SK-MEL-5 (cell line): ENCODE results near the gene TRAM2. TPM values are rescaled to one million over a fixed set of nuclear protein-coding genes. Genes with fewer than 3 reads are reported as not detected.

Experiments
- DNase-seq: peaks from one replicate; pipeline ENCODE4 v3.0.0-alpha.2; 2016; ENCODE audit warnings: low read depth, low spot score
- in situ Hi-C: cut with HindIII; loops from 2 replicates; pipeline ENCODE4 v1.10.0; 2016; ENCODE audit warnings: low sequenced_read_pairs, high pct_unique_total_duplicates, low pct_unique_long_range_greater_than_20kb
- polyA plus RNA-seq, 2 experiments: library from polyadenylated mRNA; depleted of rRNA; stranded (reverse); fragments of >200 nt; gene quantifications; 2 replicates each; pipeline ENCODE4 v1.2.3, GENCODE V29; 2015
- total RNA-seq: library from RNA; depleted of rRNA; stranded (reverse); fragments of >200 nt; shearing (Covaris generic); gene quantifications from 2 replicates; pipeline ENCODE4 v1.2.3, GENCODE V29; 2014; rRNA removed

The TRAM2 gene, protein sequence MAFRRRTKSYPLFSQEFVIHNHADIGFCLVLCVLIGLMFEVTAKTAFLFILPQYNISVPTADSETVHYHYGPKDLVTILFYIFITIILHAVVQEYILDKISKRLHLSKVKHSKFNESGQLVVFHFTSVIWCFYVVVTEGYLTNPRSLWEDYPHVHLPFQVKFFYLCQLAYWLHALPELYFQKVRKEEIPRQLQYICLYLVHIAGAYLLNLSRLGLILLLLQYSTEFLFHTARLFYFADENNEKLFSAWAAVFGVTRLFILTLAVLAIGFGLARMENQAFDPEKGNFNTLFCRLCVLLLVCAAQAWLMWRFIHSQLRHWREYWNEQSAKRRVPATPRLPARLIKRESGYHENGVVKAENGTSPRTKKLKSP
- total RNA-seq: 11.4 and 11.5 TPM in 2 replicates
- 12.0 and 20.2 TPM in 2 replicates for polyA plus RNA-seq (2015; cell fraction: cytosol; rRNA removed)
- polyA plus RNA-seq (2015; cell fraction: nucleus; rRNA removed): 11.4 and 15.3 TPM in 2 replicates

- in situ Hi-C loops: no loop called here
Measured at GRCh38 chr6:52577022-52577777, at the start of gene TRAM2. Gene TRAM2 (minus strand): TSS chr6:52577060. CDS start chr6:52576915, 145 bp downstream.

GRCh38 chr6:52622810-52623209 lies 46.0 kb upstream of the TRAM2 start:
- DNase-seq: no peak
- in situ Hi-C loops: no loop called here

More at GRCh38 chr6:52577022-52577777, at the start of gene TRAM2:
- DNase-seq: peak; percentile 76

- DNase-seq: no peak
- in situ Hi-C loops: no loop called here
Measured at GRCh38 chr6:52621631-52622030, 44.8 kb upstream of the TRAM2 start.

GRCh38 chr6:52620906-52621190 lies 44.0 kb upstream of the TRAM2 start:
- in situ Hi-C loops: no loop called here
- no peak for DNase-seq

- DNase-seq: no peak
- in situ Hi-C loops: no loop called here
Measured at GRCh38 chr6:52620055-52620905, 43.4 kb upstream of the TRAM2 start.

DNA sequence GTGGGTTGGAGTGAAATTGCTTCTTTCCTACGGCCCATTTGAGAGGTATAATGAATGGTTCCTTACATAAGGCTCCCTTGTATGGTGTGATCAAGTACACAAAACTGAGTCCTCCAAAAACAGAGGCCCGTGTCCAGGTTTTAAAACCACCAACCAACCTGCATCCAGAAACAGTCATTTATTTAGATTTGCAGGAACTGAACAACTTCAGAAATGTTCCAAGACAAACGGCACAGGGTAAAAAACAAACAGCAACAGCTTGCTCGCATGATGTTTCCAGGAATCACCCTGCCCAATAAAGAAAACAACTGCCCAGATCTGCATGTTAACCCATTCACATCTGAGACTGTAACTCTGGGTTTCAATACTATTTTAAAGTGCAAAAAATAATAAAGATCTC lies 40.2 kb upstream of the TRAM2 start:
- DNase-seq: no peak
- in situ Hi-C loops: no loop called here

DNA sequence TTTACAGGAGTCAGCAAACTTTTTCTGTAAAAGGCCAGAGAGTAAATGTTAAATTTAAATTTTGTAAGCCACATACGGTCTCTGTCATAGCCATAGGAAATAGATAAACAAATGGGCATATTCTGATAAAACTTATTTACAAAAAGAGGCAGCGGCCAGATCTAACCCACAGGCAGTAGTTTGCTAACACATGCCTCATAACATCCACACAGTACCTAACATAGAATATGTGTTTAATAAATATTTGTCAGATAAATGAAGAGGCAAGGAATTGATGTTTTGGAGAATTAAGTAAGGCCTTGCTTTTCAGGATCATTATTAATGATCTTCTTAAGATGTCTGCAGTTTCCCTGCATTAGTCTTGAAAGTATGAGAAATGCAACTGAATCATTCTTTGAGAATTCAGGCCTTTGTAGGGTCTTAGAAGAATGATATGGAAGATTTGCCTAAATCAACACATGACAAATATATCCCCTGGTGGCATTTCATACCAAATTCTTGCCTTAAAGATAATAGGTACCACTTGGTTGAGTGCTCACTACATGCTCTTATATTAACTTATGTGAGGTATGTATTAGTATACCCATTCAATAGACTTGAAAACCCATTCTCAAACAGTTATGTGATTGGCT lies 39.3 kb upstream of the TRAM2 start:
- DNase-seq: no peak

DNA sequence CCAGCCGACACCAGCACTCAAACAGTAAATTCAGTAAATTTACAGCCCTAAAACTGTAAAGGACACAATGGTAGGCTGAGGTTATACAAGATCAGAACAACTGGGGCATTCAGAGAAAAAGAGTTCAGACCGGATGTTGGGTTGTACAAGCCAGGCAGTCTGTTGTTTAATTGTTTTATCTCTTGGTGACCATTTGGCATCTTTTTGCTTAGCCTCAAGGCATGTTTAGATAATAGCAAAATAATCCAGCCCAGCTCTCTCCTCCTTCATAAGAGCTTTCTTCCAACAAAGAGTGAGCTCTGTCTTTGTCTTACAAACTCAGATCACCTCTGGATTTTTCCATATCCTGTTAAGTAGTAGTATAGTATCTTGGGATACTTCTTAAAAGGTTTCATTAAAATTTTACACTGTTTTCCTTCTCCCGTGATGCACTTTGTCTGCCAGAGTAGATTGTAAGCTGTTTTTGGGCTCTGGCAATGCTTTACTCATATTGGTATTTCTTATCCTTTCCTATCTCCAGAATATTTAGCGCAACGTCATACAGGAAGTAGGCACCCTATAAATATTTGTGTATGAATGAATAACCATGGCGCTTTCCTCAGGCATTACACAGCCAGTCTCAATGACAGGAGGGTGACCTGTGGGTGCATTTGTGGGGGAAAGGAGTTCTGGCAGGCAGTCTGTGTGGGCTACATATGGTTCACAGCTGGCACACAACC lies 35.6 kb upstream of the TRAM2 start:
- in situ Hi-C loops: no loop called here
- peak; percentile 94 for DNase-seq

More for the DNA sequence above, 39.3 kb upstream of the TRAM2 start:
- in situ Hi-C loops: no loop called here

- DNase-seq: no peak
- in situ Hi-C loops: no loop called here
Measured at GRCh38 chr6:52611833-52612232, 35.0 kb upstream of the TRAM2 start.

GRCh38 chr6:52610745-52611355 lies 34.0 kb upstream of the TRAM2 start:
- no peak for DNase-seq
- in situ Hi-C loops: no loop called here

GRCh38 chr6:52610011-52610410 lies 33.2 kb upstream of the TRAM2 start:
- in situ Hi-C loops: no loop called here
- DNase-seq: no peak

DNA sequence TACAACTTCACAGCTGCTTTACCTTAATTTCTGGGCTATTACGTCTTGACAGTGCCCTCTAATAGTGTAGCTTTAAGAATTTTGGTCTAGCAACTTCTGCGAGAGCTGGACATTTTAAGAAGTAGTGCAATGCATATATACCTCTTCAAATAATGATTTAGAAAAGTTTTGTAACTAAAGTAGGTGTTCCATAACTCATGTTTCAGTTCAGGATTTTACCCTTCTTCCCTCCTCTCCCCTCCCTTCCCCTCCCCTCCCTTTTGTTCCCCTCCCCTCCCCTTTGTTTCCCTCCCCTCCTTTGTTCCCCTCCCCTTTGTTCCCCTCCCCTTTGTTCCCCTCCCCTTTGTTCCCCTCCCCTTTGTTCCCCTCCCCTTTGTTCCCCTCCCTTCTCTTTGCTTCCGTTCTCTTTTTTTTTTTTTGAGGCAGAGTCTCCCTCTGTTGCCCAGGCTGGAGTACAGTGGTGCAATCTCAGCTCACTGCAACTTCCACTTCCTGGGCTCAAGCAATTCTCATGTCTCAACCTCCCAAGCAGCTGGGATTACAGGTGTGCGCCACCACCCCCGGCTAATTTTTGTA lies 28.8 kb upstream of the TRAM2 start:
- in situ Hi-C loops: no loop called here
- DNase-seq: no peak

GRCh38 chr6:52603000-52603795 lies 26.3 kb upstream of the TRAM2 start:
- DNase-seq: peak; percentile 33
- in situ Hi-C loops: no loop called here

- in situ Hi-C loops: no loop called here
- no peak for DNase-seq
Measured at GRCh38 chr6:52598824-52599190, 21.9 kb upstream of the TRAM2 start.

DNA sequence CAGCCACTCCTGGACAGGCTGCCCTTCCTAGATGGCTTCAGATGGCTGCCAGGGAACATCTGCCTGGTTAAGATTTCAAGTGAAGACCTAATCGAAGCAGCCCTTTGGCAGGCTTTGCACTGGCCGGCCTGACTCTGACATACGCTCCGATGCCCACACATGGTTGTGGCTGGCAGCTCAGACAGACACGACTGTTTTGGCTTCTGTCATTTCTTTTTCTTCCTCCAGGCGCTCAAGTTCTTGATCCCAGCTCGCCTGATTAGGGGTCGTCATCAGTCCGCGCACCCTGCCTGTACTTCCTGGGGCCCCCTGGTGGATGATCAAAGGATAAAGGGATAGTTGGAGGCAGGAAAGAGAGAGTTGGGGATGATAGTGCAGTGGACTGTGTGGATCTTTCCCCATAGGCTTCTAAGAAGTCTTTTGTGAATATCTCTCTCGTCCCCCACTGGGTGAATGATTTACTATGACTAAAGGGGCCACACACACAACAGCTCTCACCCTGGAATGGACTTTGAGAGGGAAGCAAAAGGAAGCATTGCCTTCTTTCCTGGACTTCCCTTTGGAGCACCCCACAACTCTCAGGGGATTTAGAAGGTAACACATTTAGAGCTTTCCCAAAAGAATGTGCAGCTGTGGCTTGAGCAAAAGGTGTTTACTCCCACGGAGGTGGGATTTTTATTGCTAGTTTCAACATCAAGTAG lies 21.4 kb upstream of the TRAM2 start:
- peak; percentile 90 for DNase-seq
- in situ Hi-C loops: no loop called here
